DND-41 (cell line): ENCODE data around the gene RNU2-1.

Source experiments
- CTCF ChIP-seq: IDR thresholded peaks from 2 replicates; pipeline ENCODE4 v1.5.1; 2012; ENCODE audit warnings: borderline replicate concordance, low read length, moderate library complexity, mild to moderate bottlenecking; ENCODE audit not compliant: poor library complexity, severe bottlenecking; ENCODE audit errors: extremely low read depth
- EZH2 ChIP-seq: IDR thresholded peaks from 3 replicates; pipeline ENCODE4 v1.6.1; 2012; ENCODE audit warnings: borderline replicate concordance, low read depth, mild to moderate bottlenecking, moderate library complexity, low read length, inconsistent platforms; ENCODE audit not compliant: severe bottlenecking

- TF ChIP-seq CTCF (no peak), EZH2 (no peak)
Measured at GRCh38 chr17:43193251-43193650, 40.5 kb downstream of the RNU2-1 start.
